Renal cortical epithelial cell (primary cell): ENCODE data around the gene CHEK2. TPM values are rescaled to one million over a fixed set of nuclear protein-coding genes. Genes with fewer than 3 reads are reported as not detected.

ENCODE experiments used
- total RNA-seq: library from RNA; depleted of rRNA; stranded (reverse); fragments of >200 nt; gene quantifications from 2 replicates; pipeline ENCODE4 v1.2.3, GENCODE V29; 2014

CHEK2 gene
- total RNA-seq, 1 donor from 2014 or later: 11.0 TPM

Other genes starting within 250 kb of the CHEK2 start
- gene TTC28, start 62.0 kb downstream of the CHEK2 start, total RNA-seq: 6.3 and 28.3 TPM in 2 replicates
- gene HSCB, start 219 bp upstream of the CHEK2 start, total RNA-seq: 14.8 and 24.1 TPM in 2 replicates
- gene CCDC117, start 30.9 kb upstream of the CHEK2 start, total RNA-seq: 18.2 and 20.6 TPM in 2 replicates
- gene XBP1, start 58.7 kb upstream of the CHEK2 start, total RNA-seq: 156 and 197 TPM in 2 replicates
- gene ZNRF3, start 141.8 kb upstream of the CHEK2 start, total RNA-seq: 6.1 and 26.9 TPM in 2 replicates